NT2/D1 (cell line): ENCODE results near the gene MADCAM1.

Source experiments
- SUZ12 ChIP-seq: IDR thresholded peaks from 2 replicates; pipeline ENCODE4 v1.6.1; 2011; ENCODE audit not compliant: insufficient read length, insufficient read depth; ENCODE audit errors: extremely low read depth
- YY1 ChIP-seq: IDR thresholded peaks from 2 replicates; pipeline ENCODE4 v1.6.1; 2011; ENCODE audit not compliant: insufficient read length, insufficient read depth
- ZNF274 ChIP-seq: IDR thresholded peaks from 2 replicates; pipeline ENCODE4 v1.6.1; 2011; ENCODE audit warnings: mild to moderate bottlenecking, low read depth, low read length

GRCh38 chr19:512547-513365 lies 16.5 kb downstream of the MADCAM1 start:
- TF ChIP-seq SUZ12 (no peak), YY1 (no peak), ZNF274 (no peak)
